ENCODE results near the gene ANKRD26. TPM values are rescaled to one million over a fixed set of nuclear protein-coding genes. Genes with fewer than 3 reads are reported as not detected.

The ANKRD26 gene
- total RNA-seq, 1 donor from 2014 or later = 14.0 TPM

DNA sequence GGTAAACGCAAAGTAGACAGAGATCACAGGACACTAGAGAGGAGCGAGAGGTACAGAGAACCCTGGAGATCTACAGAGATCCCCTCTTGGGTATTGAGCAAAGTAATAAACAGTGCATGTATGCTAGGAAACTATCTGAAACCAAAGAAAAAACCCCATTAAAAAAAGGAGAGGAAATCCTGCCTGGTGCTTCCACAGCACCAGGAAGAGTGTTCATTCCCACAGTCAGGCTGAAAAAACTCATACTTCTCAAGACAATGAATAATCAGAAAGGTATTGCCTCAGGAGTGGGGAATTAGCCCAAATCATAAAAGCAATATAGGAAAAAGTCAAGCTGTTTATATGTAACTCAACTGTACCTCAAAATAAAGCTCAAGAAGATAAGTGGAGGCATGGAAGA is 59.1 kb downstream of the ANKRD26 start:
- Histone ChIP-seq H3K36me3 (peaks cover 79% of the 10 kb centered on the region), H3K4me3 (no peak overlapping the region), H3K9me3 (replicated peaks) (no peaks in the 10 kb centered on the region), H3K4me1 (no peaks in the 10 kb centered on the region), H3K27me3 (ENCODE audit: low read depth) (no peaks in the 10 kb centered on the region), H3K27ac (replicated peaks) (no peak overlapping the region)
- DNase-seq = no peak
- intact Hi-C loops (cut with micrococcal nuclease) = no loop called here
- TF ChIP-seq, protein P1, sequence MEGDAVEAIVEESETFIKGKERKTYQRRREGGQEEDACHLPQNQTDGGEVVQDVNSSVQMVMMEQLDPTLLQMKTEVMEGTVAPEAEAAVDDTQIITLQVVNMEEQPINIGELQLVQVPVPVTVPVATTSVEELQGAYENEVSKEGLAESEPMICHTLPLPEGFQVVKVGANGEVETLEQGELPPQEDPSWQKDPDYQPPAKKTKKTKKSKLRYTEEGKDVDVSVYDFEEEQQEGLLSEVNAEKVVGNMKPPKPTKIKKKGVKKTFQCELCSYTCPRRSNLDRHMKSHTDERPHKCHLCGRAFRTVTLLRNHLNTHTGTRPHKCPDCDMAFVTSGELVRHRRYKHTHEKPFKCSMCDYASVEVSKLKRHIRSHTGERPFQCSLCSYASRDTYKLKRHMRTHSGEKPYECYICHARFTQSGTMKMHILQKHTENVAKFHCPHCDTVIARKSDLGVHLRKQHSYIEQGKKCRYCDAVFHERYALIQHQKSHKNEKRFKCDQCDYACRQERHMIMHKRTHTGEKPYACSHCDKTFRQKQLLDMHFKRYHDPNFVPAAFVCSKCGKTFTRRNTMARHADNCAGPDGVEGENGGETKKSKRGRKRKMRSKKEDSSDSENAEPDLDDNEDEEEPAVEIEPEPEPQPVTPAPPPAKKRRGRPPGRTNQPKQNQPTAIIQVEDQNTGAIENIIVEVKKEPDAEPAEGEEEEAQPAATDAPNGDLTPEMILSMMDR (IDR thresholded peaks at IDR 0.05; ENCODE audit: borderline replicate concordance) = no peak

DNA sequence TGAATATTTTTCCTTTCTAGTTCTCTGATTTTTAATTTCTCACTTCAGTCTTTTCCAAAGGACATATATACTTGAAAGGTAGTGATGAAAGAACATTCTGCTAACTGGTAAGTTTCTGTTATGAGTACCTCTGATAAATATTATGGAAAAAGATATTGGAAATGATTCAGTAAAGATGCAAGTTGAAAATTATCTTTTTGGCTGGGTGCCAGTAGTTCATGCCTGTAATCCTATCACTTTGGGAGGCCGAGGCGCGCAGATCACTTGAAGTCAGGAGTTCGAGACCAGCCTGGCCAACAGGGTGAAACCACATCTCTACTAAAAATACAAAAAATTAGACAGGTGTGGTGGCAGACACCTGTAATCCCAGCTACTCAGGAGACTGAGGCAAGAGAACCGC is 62.1 kb downstream of the ANKRD26 start:
- intact Hi-C loops (cut with micrococcal nuclease) = no loop called here
- H3K9me3 ChIP-seq (replicated peaks) = no peaks in the 10 kb centered on the region
- TF ChIP-seq, protein P1 (IDR thresholded peaks at IDR 0.05; ENCODE audit: borderline replicate concordance) = no peak
- no peak overlapping the region for H3K4me3 ChIP-seq
- no peaks in the 10 kb centered on the region for H3K4me1 ChIP-seq
- no peak overlapping the region for H3K27ac ChIP-seq (replicated peaks)
- peaks cover 79% of the 10 kb centered on the region for H3K36me3 ChIP-seq
- DNase-seq = no peak
- H3K27me3 ChIP-seq (ENCODE audit: low read depth) = no peaks in the 10 kb centered on the region

DNA sequence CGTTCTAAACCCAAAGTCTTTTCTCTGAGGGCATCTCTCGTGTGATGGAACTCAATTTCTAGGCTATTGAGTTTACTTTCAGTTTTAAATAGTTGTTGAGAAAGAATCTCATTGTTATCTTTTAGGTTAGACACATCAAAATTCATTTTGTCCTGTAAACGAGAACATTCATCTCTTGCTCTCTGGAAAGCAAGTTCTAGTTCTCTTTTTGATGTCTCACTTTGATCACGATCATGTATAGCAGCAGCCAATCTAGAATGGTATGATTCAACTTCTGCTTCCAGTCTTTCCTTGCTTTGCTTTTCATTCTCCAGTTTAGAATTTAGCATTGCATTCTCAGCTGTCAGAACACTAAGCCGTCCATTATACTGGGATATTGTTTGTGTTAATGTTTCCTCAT is 65.1 kb downstream of the ANKRD26 start:
- no peak for DNase-seq
- Histone ChIP-seq H3K27ac (replicated peaks) (no peak overlapping the region), H3K36me3 (peaks cover 81% of the 10 kb centered on the region), H3K4me1 (no peaks in the 10 kb centered on the region), H3K9me3 (replicated peaks) (no peaks in the 10 kb centered on the region), H3K4me3 (no peak overlapping the region), H3K27me3 (ENCODE audit: low read depth) (no peaks in the 10 kb centered on the region)
- intact Hi-C loops (cut with micrococcal nuclease) = no loop called here
- TF ChIP-seq, protein P1 (IDR thresholded peaks at IDR 0.05; ENCODE audit: borderline replicate concordance) = no peak

DNA sequence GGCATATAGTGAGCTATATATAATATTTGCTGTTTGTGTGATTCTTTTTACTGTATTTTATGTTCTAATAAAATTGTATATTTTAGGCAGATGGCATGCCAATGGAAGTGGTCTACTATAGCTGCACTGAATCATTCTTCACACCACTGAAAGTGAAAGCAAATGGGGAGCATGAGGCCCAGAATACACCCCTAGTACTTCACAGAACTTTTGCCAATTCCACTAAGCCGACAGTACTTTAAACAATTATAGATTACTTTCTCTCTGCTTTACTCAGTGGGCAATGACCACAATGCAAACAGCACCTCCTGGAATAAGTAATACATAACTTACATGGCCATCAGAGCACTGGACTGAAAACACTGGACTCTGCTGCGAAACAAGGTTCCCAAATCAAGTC is 70.2 kb downstream of the ANKRD26 start:
- TF ChIP-seq, protein P1 (IDR thresholded peaks at IDR 0.05; ENCODE audit: borderline replicate concordance) = no peak
- Histone ChIP-seq H3K36me3 (peaks cover 90% of the 10 kb centered on the region), H3K27me3 (ENCODE audit: low read depth) (no peaks in the 10 kb centered on the region), H3K27ac (replicated peaks) (no peak overlapping the region), H3K4me1 (no peaks in the 10 kb centered on the region), H3K9me3 (replicated peaks) (no peaks in the 10 kb centered on the region), H3K4me3 (no peak overlapping the region)
- intact Hi-C loops (cut with micrococcal nuclease) = no loop called here
- DNase-seq = no peak

DNA sequence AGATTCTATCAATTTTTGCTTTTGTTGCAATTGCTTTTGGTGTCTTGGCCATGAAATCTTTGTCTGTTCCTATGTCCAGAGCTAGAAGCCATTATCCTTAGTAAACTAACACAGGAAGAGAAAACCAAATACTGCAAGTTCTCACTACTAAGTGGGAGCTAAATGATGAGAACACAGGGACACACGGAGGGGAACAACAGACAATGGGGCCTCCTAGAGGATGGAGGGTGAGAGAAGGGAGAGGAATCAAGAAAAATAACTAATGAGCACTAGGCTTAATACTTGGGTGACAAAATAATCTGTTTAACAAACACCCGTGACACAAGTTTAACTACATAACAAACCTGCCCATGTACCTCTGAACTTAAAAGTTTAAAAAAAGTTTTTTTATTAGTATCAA is 78.2 kb downstream of the ANKRD26 start:
- Histone ChIP-seq H3K36me3 (peaks cover 31% of the 10 kb centered on the region), H3K4me3 (no peak overlapping the region), H3K9me3 (replicated peaks) (no peaks in the 10 kb centered on the region), H3K4me1 (peaks cover 13% of the 10 kb centered on the region), H3K27ac (replicated peaks) (no peak overlapping the region), H3K27me3 (ENCODE audit: low read depth) (no peaks in the 10 kb centered on the region)
- intact Hi-C loops (cut with micrococcal nuclease) = no loop called here
- TF ChIP-seq, protein P1 (IDR thresholded peaks at IDR 0.05; ENCODE audit: borderline replicate concordance) = no peak
- no peak for DNase-seq

DNA sequence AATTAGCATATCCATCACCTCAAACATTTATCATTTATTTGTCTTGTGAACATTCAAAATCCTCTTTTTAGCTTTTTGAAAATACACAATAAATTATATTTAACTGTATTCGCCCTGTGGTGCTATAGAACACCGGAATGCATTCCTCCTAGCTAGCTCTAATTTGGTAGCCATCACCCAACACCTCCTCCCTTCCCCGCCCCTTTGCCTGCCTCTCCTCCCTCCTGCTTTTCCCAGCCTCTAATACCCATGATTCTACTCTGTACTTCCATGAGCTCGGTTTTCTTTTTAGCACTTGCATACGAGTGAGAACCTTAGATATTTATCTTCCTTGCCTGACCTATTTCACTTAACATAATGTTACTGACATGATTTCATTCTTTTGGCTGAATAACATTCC is 80.1 kb downstream of the ANKRD26 start:
- peaks cover 13% of the 10 kb centered on the region for H3K4me1 ChIP-seq
- no peak for DNase-seq
- no peak overlapping the region for H3K27ac ChIP-seq (replicated peaks)
- H3K36me3 ChIP-seq = peaks cover 21% of the 10 kb centered on the region
- H3K4me3 ChIP-seq = no peak overlapping the region
- TF ChIP-seq, protein P1 (IDR thresholded peaks at IDR 0.05; ENCODE audit: borderline replicate concordance) = no peak
- intact Hi-C loops (cut with micrococcal nuclease) = no loop called here
- H3K9me3 ChIP-seq (replicated peaks) = no peaks in the 10 kb centered on the region
- no peaks in the 10 kb centered on the region for H3K27me3 ChIP-seq (ENCODE audit: low read depth)

All from left ventricle myocardium inferior (tissue), 1 donor.